PC-9 (cell line): ENCODE data around the gene PACRG. TPM values are rescaled to one million over a fixed set of nuclear protein-coding genes. Genes with fewer than 3 reads are reported as not detected.

Source experiments
- BruUV-seq: library from RNA; stranded (reverse); fragments of 400-500 nt; replicated peaks from 2 replicates; lab custom pipeline; 2021; lab: Mats Ljungman, UMichigan
- CTCF ChIA-PET: fragments of 300-600 bp; sonication (Branson Sonifier 250); formaldehyde crosslinking; loops from one replicate; lab custom pipeline; 2022; ENCODE audit warnings: antibody characterized with exemption; lab: Charles Lee
- POLR2A ChIA-PET: fragments of 300-600 bp; sonication (Branson Sonifier 250); formaldehyde crosslinking; loops from one replicate; lab custom pipeline; 2022; ENCODE audit warnings: antibody characterized with exemption; ENCODE audit not compliant: unreplicated experiment; lab: Charles Lee
- DNase-seq, 2 experiments: peaks; one replicate each; pipeline versions ENCODE4 v3.0.0 to v3.0.0-alpha.2; 2015 to 2022; ENCODE audit warnings: mixed read lengths in 1 of 2
- H2AFZ ChIP-seq: fragments of 200-600 bp; sonication (generic); 2 replicates; pipeline ENCODE4 v1.8.1; 2017; ENCODE audit warnings: antibody characterized with exemption
- H3F3A ChIP-seq: fragments of 200-600 bp; sonication (generic); 2 replicates; pipeline ENCODE4 v1.8.1; 2017; ENCODE audit warnings: antibody characterized with exemption, mild to moderate bottlenecking, low read depth; ENCODE audit not compliant: insufficient read depth
- H3K27ac ChIP-seq: fragments of 200-600 bp; sonication (generic); 2 replicates; pipeline ENCODE4 v1.6.1; 2016; ENCODE audit warnings: mixed run types
- H3K27me3 ChIP-seq: fragments of 200-600 bp; sonication (generic); 2 replicates; pipeline ENCODE4 v1.6.1; 2016; ENCODE audit warnings: low read depth, mixed run types; ENCODE audit not compliant: insufficient read depth
- H3K36me3 ChIP-seq: fragments of 200-600 bp; sonication (generic); 2 replicates; pipeline ENCODE4 v1.6.1; 2016; ENCODE audit warnings: low read depth, mixed run types
- H3K4me1 ChIP-seq: fragments of 200-600 bp; sonication (generic); replicated peaks from 2 replicates; pipeline ENCODE4 v1.6.1; 2016; ENCODE audit warnings: mixed run types; ENCODE audit not compliant: insufficient read depth
- H3K4me2 ChIP-seq: fragments of 200-600 bp; sonication (generic); 2 replicates; pipeline ENCODE4 v1.6.1; 2017; ENCODE audit warnings: mixed run types
- H3K4me3 ChIP-seq: fragments of 200-600 bp; sonication (generic); 2 replicates; pipeline ENCODE4 v1.6.1; 2016; ENCODE audit warnings: mixed run types
- H3K79me2 ChIP-seq: fragments of 200-600 bp; sonication (generic); 2 replicates; pipeline ENCODE4 v1.6.1; 2017; ENCODE audit warnings: low read depth, mixed run types
- H3K9me2 ChIP-seq: fragments of 200-600 bp; sonication (generic); 2 replicates; pipeline ENCODE4 v1.8.1; 2017; ENCODE audit warnings: mild to moderate bottlenecking; ENCODE audit not compliant: insufficient read depth
- H3K9me3 ChIP-seq: fragments of 200-600 bp; sonication (generic); 2 replicates; pipeline ENCODE4 v1.8.1; 2016; ENCODE audit warnings: low read depth; ENCODE audit not compliant: insufficient read depth
- H4K20me1 ChIP-seq: fragments of 200-600 bp; sonication (generic); 2 replicates; pipeline ENCODE4 v1.8.1; 2017; ENCODE audit not compliant: insufficient read depth
- CTCF ChIP-seq: fragments of 200-600 bp; sonication (generic); conservative IDR thresholded peaks from 2 replicates; pipeline ENCODE4 v1.6.1; 2017; ENCODE audit warnings: mixed run types, antibody characterized with exemption, mild to moderate bottlenecking, moderate library complexity
- EZH2 ChIP-seq: fragments of 200-600 bp; sonication (generic); IDR thresholded peaks from 2 replicates; pipeline ENCODE4 v1.8.0; 2017; ENCODE audit warnings: antibody characterized with exemption, low read depth
- intact Hi-C: fragments of 100-400 bp; cut with micrococcal nuclease; formaldehyde crosslinking; loops from one replicate; pipeline ENCODE4 v1.10.0; 2022; ENCODE audit not compliant: unreplicated experiment
- total RNA-seq: library from RNA; stranded (reverse); gene quantifications from 2 replicates; pipeline ENCODE4 v1.2.3, GENCODE V29; 2021

Gene PACRG
- total RNA-seq, 1 experiment from 2014 or later, result not detected

GRCh38 chr6:162952423-162952822, 224.6 kb downstream of the PACRG start:
- POLR2A ChIA-PET, result no interaction called here
- Histone ChIP-seq H2AFZ (no peak overlapping the region), H3K9me3 (no peaks in the 10 kb centered on the region), H3K4me1 (no peaks in the 10 kb centered on the region), H3K4me3 (no peak overlapping the region), H3K4me2 (no peak overlapping the region), H4K20me1 (no peaks in the 10 kb centered on the region), H3F3A (no peaks in the 10 kb centered on the region), H3K79me2 (no peaks in the 10 kb centered on the region), H3K27me3 (peaks cover 20% of the 10 kb centered on the region; the same call in 1 of the 2 replicates), H3K36me3 (no peaks in the 10 kb centered on the region), H3K27ac (no peak overlapping the region), H3K9me2 (no peaks in the 10 kb centered on the region)
- intact Hi-C loops, result no loop called here
- no TSS peak for BruUV-seq
- no peak for TF ChIP-seq CTCF
- TF ChIP-seq EZH2, result no peak
- CTCF ChIA-PET, result no interaction called here
- no peak for DNase-seq

GRCh38 chr6:162957062-162957461, 229.3 kb downstream of the PACRG start:
- POLR2A ChIA-PET, result no interaction called here
- intact Hi-C loops, result no loop called here
- no peak for TF ChIP-seq CTCF
- no peak for TF ChIP-seq EZH2
- Histone ChIP-seq H3K36me3 (no peaks in the 10 kb centered on the region), H3K4me2 (no peak overlapping the region), H3K4me1 (no peaks in the 10 kb centered on the region), H2AFZ (no peak overlapping the region), H3K27ac (no peak overlapping the region), H4K20me1 (no peaks in the 10 kb centered on the region), H3K79me2 (no peaks in the 10 kb centered on the region), H3F3A (no peaks in the 10 kb centered on the region), H3K9me2 (no peaks in the 10 kb centered on the region), H3K27me3 (peaks cover 20% of the 10 kb centered on the region; the same call in 1 of the 2 replicates), H3K9me3 (no peaks in the 10 kb centered on the region), H3K4me3 (no peak overlapping the region)
- CTCF ChIA-PET, result no interaction called here
- no peak for DNase-seq
- no TSS peak for BruUV-seq

- intact Hi-C loops, result no loop called here
- Histone ChIP-seq H3F3A (no peaks in the 10 kb centered on the region), H3K4me2 (no peak overlapping the region), H3K79me2 (no peaks in the 10 kb centered on the region), H2AFZ (no peak overlapping the region), H3K4me1 (no peaks in the 10 kb centered on the region), H4K20me1 (no peaks in the 10 kb centered on the region), H3K9me2 (no peaks in the 10 kb centered on the region), H3K9me3 (no peaks in the 10 kb centered on the region), H3K27ac (no peak overlapping the region), H3K36me3 (no peaks in the 10 kb centered on the region), H3K27me3 (peaks cover 8% of the 10 kb centered on the region; the same call in 1 of the 2 replicates), H3K4me3 (no peak overlapping the region)
- POLR2A ChIA-PET, result no interaction called here
- DNase-seq, result no peak
- CTCF ChIA-PET, result no interaction called here
- TF ChIP-seq CTCF, result no peak
- TF ChIP-seq EZH2, result no peak
- BruUV-seq, result no TSS peak
Measured at GRCh38 chr6:162960679-162961457, 233.1 kb downstream of the PACRG start.
